ENCODE results near the gene GPR32.

GPR32 gene

DNA sequence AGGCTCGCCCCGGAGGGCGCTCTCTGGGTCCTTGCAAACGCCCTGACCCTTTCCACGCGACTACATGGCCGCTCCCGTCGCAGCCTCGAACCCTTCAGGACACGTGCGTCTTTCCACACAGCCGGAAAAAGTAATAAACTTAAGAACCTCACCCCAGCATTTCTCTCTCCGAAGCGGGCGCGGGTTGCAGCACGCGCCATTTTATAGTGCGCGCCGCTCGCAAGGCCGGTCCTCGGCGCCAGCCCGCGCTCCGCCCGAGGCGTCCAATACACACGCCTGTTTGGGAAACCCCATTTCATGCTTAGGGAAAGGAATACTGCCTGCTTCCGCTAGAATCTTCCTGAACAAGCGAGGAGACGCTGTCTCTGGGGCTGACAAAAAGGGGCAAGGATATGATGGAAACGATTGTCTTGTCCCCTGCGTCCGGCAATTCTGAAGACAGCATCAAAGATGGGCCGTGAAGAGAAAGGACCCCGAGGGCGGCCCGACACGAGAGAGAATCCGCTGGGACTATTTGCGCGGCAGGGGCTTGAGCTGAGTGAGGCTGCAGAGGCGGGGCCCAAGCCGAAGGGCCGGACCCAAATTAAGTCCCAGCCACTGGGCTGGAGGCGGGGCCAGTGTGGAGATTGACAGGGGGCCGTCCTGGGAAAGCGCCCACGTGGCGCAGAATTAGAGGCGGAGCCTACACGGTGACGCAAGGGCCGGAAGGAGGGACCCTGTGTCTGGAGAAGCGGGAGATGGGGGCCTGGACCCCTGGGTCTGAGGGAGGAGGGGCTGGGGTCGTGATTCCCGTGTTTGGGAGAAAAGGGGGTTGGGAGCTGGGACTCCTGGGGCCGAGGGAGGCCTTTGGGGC is 34.4 kb downstream of the GPR32 start (continued):
- TF ChIP-seq ZBTB11 (tag by site-specific recombination; conservative IDR thresholded peaks at IDR 0.05; ENCODE audit: low read depth), result peak; percentile 70
- TF ChIP-seq ATF2 (tag by site-specific recombination; IDR thresholded peaks at IDR 0.05; ENCODE audit: low read depth), result no peak; the same call in 1 of the 2 replicates
- TF ChIP-seq, protein P1, sequence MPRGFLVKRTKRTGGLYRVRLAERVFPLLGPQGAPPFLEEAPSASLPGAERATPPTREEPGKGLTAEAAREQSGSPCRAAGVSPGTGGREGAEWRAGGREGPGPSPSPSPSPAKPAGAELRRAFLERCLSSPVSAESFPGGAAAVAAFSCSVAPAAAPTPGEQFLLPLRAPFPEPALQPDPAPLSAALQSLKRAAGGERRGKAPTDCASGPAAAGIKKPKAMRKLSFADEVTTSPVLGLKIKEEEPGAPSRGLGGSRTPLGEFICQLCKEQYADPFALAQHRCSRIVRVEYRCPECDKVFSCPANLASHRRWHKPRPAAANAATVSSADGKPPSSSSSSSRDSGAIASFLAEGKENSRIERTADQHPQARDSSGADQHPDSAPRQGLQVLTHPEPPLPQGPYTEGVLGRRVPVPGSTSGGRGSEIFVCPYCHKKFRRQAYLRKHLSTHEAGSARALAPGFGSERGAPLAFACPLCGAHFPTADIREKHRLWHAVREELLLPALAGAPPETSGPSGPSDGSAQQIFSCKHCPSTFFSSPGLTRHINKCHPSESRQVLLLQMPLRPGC (tag by site-specific recombination; IDR thresholded peaks at IDR 0.05), result peak; percentile 21; the same call in 1 of the 2 replicates
- TF ChIP-seq ZNF416 (tag by site-specific recombination; IDR thresholded peaks at IDR 0.05), result no peak
- peak; percentile 15; the same call in 1 of the 2 replicates for TF ChIP-seq ZBTB21 (tag by site-specific recombination; IDR thresholded peaks at IDR 0.05)
- TF ChIP-seq, protein P2, sequence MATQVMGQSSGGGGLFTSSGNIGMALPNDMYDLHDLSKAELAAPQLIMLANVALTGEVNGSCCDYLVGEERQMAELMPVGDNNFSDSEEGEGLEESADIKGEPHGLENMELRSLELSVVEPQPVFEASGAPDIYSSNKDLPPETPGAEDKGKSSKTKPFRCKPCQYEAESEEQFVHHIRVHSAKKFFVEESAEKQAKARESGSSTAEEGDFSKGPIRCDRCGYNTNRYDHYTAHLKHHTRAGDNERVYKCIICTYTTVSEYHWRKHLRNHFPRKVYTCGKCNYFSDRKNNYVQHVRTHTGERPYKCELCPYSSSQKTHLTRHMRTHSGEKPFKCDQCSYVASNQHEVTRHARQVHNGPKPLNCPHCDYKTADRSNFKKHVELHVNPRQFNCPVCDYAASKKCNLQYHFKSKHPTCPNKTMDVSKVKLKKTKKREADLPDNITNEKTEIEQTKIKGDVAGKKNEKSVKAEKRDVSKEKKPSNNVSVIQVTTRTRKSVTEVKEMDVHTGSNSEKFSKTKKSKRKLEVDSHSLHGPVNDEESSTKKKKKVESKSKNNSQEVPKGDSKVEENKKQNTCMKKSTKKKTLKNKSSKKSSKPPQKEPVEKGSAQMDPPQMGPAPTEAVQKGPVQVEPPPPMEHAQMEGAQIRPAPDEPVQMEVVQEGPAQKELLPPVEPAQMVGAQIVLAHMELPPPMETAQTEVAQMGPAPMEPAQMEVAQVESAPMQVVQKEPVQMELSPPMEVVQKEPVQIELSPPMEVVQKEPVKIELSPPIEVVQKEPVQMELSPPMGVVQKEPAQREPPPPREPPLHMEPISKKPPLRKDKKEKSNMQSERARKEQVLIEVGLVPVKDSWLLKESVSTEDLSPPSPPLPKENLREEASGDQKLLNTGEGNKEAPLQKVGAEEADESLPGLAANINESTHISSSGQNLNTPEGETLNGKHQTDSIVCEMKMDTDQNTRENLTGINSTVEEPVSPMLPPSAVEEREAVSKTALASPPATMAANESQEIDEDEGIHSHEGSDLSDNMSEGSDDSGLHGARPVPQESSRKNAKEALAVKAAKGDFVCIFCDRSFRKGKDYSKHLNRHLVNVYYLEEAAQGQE (tag by site-specific recombination; IDR thresholded peaks at IDR 0.05), result no peak
- no peak for TF ChIP-seq ZNF658 (tag by site-specific recombination; IDR thresholded peaks at IDR 0.05)
- 0 out of 2 replicates have a peak, but pooled peaks have one; percentile 43 for TF ChIP-seq ZNF580 (tag by site-specific recombination; IDR thresholded peaks at IDR 0.05)
- TF ChIP-seq AEBP2 (tag by site-specific recombination; IDR thresholded peaks at IDR 0.05; ENCODE audit: borderline replicate concordance), result no peak
- TF ChIP-seq SALL2 (tag by site-specific recombination; IDR thresholded peaks at IDR 0.05; ENCODE audit: borderline replicate concordance), result no peak
- no peak for TF ChIP-seq PRDM1 (tag by site-specific recombination; IDR thresholded peaks at IDR 0.05)
- no peak for TF ChIP-seq ZNF112 (tag by site-specific recombination; IDR thresholded peaks at IDR 0.05)
- peak; percentile 95 for TF ChIP-seq ZBTB26 (tag by site-specific recombination; optimal IDR thresholded peaks at IDR 0.05)
- peak; percentile 96 for TF ChIP-seq SP3 (tag by site-specific recombination; IDR thresholded peaks at IDR 0.05)
